GM19395 (cell line): ENCODE results near the gene WIPF1.

Experiments used
- ATAC-seq: cut with Tn5 transposase; IDR thresholded peaks from one replicate; pipeline ENCODE4 v1.9.1; 2021; ENCODE audit warnings: mild to moderate bottlenecking, moderate library complexity; ENCODE audit not compliant: unreplicated experiment

Gene WIPF1

GRCh38 chr2:174623106-174623637 lies 25.6 kb upstream of the WIPF1 start:
- ATAC-seq = peak; percentile 28

DNA sequence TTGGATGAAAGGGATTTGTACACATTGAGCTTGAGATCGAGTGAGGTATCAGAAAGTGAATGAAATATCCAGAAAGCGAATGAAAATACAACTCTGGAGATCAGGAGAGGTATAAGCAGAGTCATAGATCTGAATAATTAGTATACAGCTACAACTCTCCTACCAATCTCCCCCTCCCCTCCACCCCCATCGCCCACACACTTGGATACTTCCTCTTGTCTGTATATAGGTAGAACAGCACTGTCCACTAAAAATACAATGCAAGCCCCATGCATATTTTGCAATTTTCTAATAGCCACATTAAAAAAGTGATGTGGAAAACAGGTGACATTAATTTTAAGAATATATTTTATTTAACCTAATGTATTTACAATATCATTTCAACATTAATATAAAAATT lies 23.7 kb upstream of the WIPF1 start:
- ATAC-seq = no peak

DNA sequence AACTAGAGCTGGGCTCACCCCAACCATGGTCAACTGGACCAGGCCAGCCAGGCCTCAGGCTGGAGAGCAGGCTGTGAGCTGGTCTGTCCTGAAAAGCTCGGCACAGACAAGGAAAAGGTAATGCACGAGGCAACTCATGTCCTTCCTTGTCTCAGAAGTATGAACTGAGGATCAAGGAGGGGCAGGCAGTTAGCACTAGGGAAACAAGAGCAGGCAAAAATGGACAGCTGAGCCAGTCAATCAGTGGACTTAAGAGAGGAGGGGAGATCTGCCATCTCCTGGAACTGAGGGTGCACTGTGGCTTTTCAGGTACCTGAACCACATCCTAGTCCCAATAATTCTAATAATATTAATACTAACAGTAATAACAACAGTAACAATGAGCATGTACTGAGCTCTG lies 20.6 kb upstream of the WIPF1 start:
- ATAC-seq = no peak

DNA sequence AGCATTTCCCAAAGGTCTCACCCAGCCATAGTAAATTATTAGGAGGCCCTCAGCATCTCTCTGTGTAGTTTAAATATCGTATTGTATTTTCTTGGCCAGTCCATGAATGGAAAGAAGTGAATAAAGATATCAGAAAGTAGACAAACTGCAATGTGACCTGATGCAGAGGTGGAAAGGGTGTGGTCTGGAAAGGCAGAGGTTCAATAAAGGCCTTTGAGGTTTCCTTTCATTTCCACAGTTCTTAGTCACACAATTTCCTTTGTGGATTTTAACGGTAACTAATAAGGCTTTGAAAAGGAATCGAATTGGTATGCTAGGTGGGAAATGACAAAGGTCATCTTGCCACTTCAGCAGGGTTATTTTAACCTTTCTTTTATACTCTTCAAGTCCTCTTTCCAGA lies 20.1 kb upstream of the WIPF1 start:
- no peak for ATAC-seq

DNA sequence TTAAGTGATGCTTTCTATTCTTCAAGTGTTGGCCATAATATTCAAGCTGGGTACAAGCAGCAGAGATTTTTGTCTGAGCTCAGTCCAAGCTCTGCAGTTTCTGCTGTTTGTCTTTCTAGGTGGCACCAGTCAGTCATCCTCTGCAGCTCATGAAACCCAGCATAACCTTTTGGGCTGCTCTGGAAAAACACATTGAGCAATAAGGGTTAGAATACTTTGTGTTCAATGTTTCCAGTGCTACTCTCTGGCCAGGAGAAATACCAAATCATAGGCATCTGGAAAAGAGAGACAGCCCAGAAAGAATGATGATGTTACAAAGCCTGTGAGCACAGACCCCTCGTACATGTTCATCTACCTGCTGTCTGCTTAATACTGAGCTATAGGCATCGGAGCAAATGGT lies 19.5 kb upstream of the WIPF1 start:
- no peak for ATAC-seq

DNA sequence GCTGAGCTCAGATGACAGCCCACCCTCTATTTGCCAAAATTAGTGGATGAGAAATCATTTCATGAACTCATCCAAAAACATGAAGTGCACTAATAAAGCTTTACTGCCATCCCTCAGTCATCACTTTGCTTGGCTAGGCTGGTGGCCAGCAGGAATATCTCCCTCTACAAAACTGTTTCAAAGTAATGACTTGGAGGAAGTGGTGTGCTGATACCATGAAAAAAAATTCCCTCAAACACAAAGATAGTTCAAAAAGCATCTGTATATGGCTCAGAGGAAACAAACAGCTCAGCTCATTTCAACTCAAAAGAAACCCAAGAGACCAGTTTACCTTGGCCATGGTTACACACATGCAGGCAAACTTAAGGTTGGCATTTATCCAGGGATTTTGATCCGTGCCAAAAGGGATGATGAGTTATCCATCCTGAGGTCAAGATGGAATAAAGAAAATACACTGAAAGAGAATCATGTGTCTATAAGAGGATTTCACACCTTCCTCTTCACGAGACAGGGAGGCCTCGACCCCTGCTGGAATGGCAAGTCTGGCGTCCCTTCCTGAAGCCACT lies 18.4 kb upstream of the WIPF1 start:
- no peak for ATAC-seq

DNA sequence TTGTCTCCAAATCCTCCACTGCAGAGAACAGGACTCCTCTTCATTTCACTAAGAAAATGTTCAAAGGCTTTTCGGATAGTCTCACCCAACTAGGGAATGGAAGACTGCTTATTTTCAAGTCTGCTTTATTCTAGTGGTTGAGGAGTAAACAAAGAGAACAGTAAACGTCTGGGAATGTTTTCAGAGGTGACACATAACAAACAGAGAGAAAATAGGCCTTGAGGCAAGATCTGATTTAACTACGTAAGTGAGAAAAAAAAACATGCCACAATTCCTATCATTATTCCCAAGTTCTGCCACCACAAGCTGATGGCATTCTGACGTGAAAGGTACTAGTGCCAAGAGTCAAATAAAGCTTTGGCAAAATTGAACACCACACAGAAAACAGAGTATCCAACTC lies 16.7 kb upstream of the WIPF1 start:
- ATAC-seq = no peak

GRCh38 chr2:174613531-174613930 lies 15.9 kb upstream of the WIPF1 start:
- no peak for ATAC-seq

DNA sequence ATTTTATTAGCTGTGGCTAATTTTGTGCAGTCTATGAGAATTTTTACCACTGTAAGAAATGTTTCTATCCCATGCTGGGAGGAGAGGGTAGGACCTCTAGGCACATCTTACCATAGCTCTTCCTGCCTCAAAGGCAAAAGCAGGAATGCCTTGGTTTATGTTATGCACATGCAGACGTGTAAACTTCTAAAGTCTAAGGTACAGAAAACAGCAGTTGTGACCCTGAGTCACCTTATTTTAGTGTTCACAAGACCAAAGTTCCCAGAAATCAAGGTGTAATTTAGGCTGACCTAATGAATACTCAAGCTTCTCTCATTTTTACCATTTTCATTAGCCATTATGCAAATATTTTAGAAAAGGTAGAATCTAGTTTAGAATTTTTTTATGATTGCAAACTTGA lies 15.4 kb upstream of the WIPF1 start:
- no peak for ATAC-seq

GRCh38 chr2:174611854-174612253 lies 14.2 kb upstream of the WIPF1 start:
- ATAC-seq = peak; percentile 37

- ATAC-seq = no peak
Observed at GRCh38 chr2:174611006-174611405, 13.4 kb upstream of the WIPF1 start.

DNA sequence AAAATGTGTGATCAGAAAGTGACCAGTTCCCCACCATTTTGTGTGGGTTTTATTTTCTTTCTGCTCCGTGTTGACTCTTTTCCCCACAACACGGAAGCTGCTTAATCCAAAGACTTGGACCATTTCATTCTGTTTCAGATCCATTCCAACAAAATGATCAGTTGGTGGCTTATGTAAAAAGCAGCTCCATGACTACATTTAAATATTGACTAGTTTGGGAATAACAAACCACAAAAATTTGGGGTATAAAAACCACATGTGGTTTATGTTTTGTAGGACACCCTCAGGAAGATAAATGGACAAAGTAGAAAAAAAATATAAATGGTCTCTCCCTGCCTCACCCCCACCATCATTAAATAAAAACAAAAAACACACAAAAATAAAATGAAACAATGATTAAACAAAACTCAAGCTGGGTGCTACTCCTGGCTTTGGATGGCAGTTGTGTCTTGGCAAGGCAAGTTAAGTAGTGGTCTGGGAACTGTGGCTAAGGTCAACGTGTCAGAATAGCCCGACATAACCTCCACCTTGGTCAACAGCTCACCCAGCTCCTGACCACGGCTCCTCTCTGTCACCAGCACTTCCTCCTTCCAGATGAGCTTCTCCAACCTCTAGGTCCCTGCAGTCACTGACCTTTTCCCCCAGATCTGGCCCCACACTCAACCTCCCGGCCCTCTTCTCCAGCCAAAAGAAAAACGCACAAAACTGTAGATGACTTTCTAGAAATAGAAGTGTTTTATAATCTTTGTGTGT lies 12.8 kb upstream of the WIPF1 start:
- ATAC-seq = no peak

DNA sequence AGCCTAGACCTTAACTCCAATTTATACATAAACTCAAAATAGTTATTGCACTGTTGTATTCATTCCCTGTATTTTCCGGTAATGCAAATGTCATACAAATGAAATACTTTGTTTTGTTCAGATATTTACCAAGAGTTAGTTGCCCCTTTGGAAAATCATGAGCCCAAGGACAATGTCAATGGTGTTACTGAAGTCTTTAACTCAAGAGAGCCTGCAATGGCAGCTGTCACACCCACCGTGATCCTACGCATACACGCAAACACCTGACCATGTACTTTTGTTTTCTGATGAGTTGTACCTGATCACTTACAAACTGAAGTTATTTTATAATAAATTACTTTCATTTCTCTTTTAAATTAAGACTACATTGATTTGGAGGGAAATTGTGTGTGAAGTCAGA lies 11.7 kb upstream of the WIPF1 start:
- ATAC-seq = no peak

- ATAC-seq = peak; percentile 44
Observed at GRCh38 chr2:174608866-174609214, 11.2 kb upstream of the WIPF1 start.

DNA sequence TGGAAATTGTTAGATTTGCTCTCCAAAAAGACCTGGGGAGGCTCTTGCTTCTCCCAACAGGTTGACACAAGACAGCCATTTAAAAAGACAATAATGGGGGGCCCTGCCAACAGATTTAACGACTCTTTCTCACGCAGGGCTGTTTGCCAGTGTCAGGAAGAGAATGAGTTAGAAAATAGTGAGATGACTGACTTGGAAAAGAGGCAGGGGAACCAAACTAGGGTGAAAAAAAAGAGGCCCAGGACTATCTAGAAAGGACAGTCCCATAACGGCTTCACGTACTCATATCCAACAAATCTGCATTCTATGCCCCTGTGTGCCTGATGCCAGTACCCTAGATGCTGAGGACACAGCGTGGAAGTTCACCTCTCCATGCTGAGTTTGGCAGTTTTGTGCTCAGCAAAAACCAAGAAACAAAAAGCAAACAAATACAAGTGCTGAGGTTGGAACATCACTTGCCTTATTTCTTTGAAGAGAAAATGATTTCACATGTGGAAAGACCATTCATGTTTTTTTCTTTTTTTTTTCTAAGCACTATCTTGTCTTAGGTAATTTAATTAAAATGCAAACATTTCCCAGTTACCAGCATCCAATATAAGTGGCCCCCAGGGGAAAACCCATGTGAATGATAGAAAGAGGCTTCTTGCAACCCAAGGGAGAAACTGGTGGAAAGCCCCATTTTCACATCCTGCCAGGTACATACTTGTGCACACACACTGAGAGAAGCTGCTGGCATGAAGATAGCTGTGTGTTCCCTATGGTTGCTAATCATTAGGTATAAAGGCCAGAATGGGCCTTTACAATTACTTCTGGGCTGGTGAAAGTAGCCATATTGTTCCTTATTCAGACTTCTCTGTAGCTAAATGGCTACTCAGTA lies 10.6 kb upstream of the WIPF1 start:
- ATAC-seq = peak; percentile 70

- ATAC-seq = no peak
Observed at GRCh38 chr2:174607584-174607983, 10.0 kb upstream of the WIPF1 start.

GRCh38 chr2:174606336-174606735 lies 8.7 kb upstream of the WIPF1 start:
- no peak for ATAC-seq

- ATAC-seq = no peak
Observed at GRCh38 chr2:174605687-174606086, 8.1 kb upstream of the WIPF1 start.

GRCh38 chr2:174603280-174603679 lies 5.7 kb upstream of the WIPF1 start:
- ATAC-seq = peak; percentile 39

DNA sequence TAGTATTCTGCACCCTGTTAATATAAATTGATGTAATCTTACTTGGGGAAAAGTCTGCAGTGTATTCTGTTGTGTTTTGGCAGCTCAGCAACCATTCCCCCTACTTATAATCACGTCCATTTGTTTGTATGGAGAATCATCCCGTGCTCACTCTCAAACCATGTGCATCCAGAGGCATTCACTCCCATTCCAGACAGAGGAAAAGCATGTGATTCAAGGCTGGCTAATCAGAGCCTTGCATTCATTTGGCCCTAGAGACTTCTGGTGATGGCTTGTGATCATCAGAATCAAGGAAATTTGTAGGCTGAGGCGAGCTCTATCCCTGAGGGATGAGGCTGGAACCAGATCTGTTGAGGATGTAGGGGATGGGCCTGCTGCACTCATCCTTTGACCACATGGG lies 5.1 kb upstream of the WIPF1 start:
- ATAC-seq = no peak

GRCh38 chr2:174600349-174600748 lies 2.7 kb upstream of the WIPF1 start:
- ATAC-seq = peak; percentile 29
